Heart right ventricle (tissue), 16 donors: ENCODE results near the gene TBC1D19. TPM values are rescaled to one million over a fixed set of nuclear protein-coding genes. Genes with fewer than 3 reads are reported as not detected.

Experiments used
- ATAC-seq, 8 donors: fragments of 200-7000 bp; cut with Tn5 transposase; one replicate each; pipeline ENCODE4 v1.9.1; 2020; ENCODE audit warnings: mild to moderate bottlenecking in 8 of 8, moderate library complexity in 8 of 8, moderate number of reproducible peaks in 1 of 8
- DNase-seq, 2 donors: peaks; one replicate each; pipeline ENCODE4 v3.0.0-alpha.2; 2020
- H3K27ac ChIP-seq, 10 donors: fragments of 200-600 bp; sonication (generic) in 2 of 10; one replicate each; pipeline versions ENCODE4 v1.5.0 to v1.8.0; 2020 to 2022; ENCODE audit warnings: mild to moderate bottlenecking in 3 of 10
- H3K27me3 ChIP-seq, 7 donors: fragments of 200-600 bp; one replicate each; pipeline ENCODE4 v1.8.0; 2021 to 2022; ENCODE audit warnings: mild to moderate bottlenecking in 2 of 7
- H3K36me3 ChIP-seq, 9 donors: fragments of 200-600 bp; sonication (generic) in 1 of 9; one replicate each; pipeline versions ENCODE4 v1.5.0 to v1.8.0; 2020 to 2022; ENCODE audit warnings: mild to moderate bottlenecking in 2 of 9
- H3K4me1 ChIP-seq, 9 donors: fragments of 200-600 bp; sonication (generic) in 1 of 9; one replicate each; pipeline versions ENCODE4 v1.5.0 to v1.8.0; 2020 to 2022; ENCODE audit warnings: mild to moderate bottlenecking in 4 of 9
- H3K4me3 ChIP-seq, 10 donors: fragments of 200-600 bp; sonication (generic) in 2 of 10; one replicate each; pipeline versions ENCODE4 v1.5.0 to v1.8.0; 2020 to 2022; ENCODE audit warnings: mild to moderate bottlenecking in 7 of 10, moderate library complexity in 2 of 10
- H3K9me3 ChIP-seq, 11 donors: fragments of 200-600 bp in 10 of 11; sonication (generic) in 2 of 11; one replicate each; pipeline versions ENCODE4 v1.5.0 to v1.8.0; 2013 to 2022; ENCODE audit warnings: mild to moderate bottlenecking in 2 of 11, control low read depth in 1 of 11, moderate library complexity in 1 of 11
- CTCF ChIP-seq, 9 donors: fragments of 200-600 bp; sonication (generic) in 2 of 9; IDR thresholded peaks; one replicate each; pipeline versions ENCODE4 v1.5.0 to v1.8.0; 2021 to 2022; ENCODE audit warnings: antibody characterized with exemption in 9 of 9, mild to moderate bottlenecking in 5 of 9, moderate library complexity in 1 of 9
- WGBS, 2 donors: extraction: QIAGEN DNeasy Blood & Tissue Kit; methylation state at CpG; one replicate each; pipeline ENCODE4 v1.1.7; 2013; ENCODE audit warnings: inconsistent platforms in 1 of 2; 5-methylcytosine and 5-hydroxymethylcytosine counted together
- intact Hi-C, 10 donors: fragments of 100-400 bp; cut with DNase I; formaldehyde crosslinking; loops; one replicate each; pipeline versions ENCODE4 v1.11.1 to v1.14.2; 2022
- polyA plus RNA-seq, 2 donors: library from polyadenylated mRNA; stranded (reverse); fragments of 200-250 nt; gene quantifications; one replicate each; pipeline ENCODE4 v1.2.3, GENCODE V29; 2013
- total RNA-seq, 10 donors: library from RNA; stranded (reverse); fragmentation: NEBNext Ultra II Directional in 3 of 10; extraction: Animal tissue kit (Norgen Biotek cat#: 25700) in 3 of 10; gene quantifications; one replicate each; pipeline versions ENCODE4 v1.2.1 to v1.2.4, GENCODE V29; 2021 to 2023
- donor health status: Arrhythmogenic right ventricular cardiomyopathy.
- donor health status: ischemic (EF 13 %, LVEDD 7.1; RV severe dilation, severe dysfunction).
- donor health status: healthy with polysubstance abuse.
- donor health status: DM: no; HTN: yes; CAD: no.
- donor health status: DM: no; HTN: no; CAD: no.
- donor health status: ischemic (EF 25% LVEDD 6.9; RV normal size, moderate dysfunction).
- donor health status: ischemic (EF 25% LVEDD 5.7; RV mildly dilated, moderate dysfunction).
- donor health status: healthy.
- donor health status: DM: yes; HTN: yes; CAD: no.
- donor health status: Ischemic cardiomyopathy.
- donor health status: ischemic (EF 35%, LVEDD 5.7; RV mildly dilated, moderate dysfunction).
- donor health status: nonischemic (EF 11% LVEDD 7.7; RV severe dilation, severe dysfunction).
- donor health status: DM: yes; HTN: yes; CAD: no.
- donor health status: PGD.
- donor health status: ischemic (EF 29% LVEDD 5.4; RV normal size, mild dysfunction).
- donor health status: nonischemic (EF 23%, LVEDD 6.1; RV moderate dilation, normal function).

TBC1D19 gene
- total and polyA plus RNA-seq, 12 donors: 1.6 to 10.7 (median 9.4) TPM

DNA sequence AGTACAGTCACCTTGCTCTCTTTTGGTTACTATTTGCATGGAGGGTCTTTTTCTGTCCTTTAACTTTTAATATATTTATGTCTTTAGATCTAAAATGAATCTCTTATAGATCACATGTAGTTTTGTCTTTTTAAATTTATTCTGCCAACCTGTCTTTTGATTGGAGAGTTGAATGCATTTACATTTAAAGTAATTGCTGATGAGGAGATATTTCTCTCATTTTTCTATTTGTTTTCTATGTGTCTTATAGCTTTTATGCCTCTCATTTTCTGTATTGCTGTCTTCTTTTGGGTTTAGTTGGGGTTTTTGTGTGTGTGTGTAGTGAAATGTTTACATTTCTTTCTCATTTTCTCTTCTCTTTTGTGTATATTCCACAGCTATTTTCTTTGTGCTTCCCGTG lies 123.5 kb downstream of the TBC1D19 start:
- Histone ChIP-seq H3K27ac (no peak overlapping the region), H3K27me3 (no peaks in the 10 kb centered on the region), H3K4me3 (no peak overlapping the region), H3K9me3 (peaks cover 0 to 15% (median 0%) of the 10 kb centered on the region in 11 donors), H3K36me3 (no peaks in the 10 kb centered on the region), H3K4me1 (peaks cover 0 to 6% (median 0%) of the 10 kb centered on the region in 9 donors)
- intact Hi-C loops: no loop called here
- ATAC-seq (no peak), DNase-seq (no peak)
- WGBS, 2 donors: 97 to 100% methylated on average over 1 of the region's 1 CpG
- TF ChIP-seq CTCF (IDR thresholded peaks at IDR 0.05): no peak

- Histone ChIP-seq H3K36me3 (no peaks in the 10 kb centered on the region), H3K9me3 (peaks cover 0 to 15% (median 0%) of the 10 kb centered on the region in 11 donors), H3K27me3 (no peaks in the 10 kb centered on the region), H3K4me1 (peaks cover 0 to 6% (median 0%) of the 10 kb centered on the region in 9 donors), H3K27ac (no peak overlapping the region), H3K4me3 (no peak overlapping the region)
- DNase-seq (no peak), ATAC-seq (no peak)
- 75 to 84% methylated on average over 2 of the region's 2 CpGs for WGBS, 2 donors
- intact Hi-C loops: no loop called here
- TF ChIP-seq CTCF (IDR thresholded peaks at IDR 0.05): no peak
These were observed 125.4 kb downstream of the TBC1D19 start for GRCh38 chr4:26709246-26709645.

DNA sequence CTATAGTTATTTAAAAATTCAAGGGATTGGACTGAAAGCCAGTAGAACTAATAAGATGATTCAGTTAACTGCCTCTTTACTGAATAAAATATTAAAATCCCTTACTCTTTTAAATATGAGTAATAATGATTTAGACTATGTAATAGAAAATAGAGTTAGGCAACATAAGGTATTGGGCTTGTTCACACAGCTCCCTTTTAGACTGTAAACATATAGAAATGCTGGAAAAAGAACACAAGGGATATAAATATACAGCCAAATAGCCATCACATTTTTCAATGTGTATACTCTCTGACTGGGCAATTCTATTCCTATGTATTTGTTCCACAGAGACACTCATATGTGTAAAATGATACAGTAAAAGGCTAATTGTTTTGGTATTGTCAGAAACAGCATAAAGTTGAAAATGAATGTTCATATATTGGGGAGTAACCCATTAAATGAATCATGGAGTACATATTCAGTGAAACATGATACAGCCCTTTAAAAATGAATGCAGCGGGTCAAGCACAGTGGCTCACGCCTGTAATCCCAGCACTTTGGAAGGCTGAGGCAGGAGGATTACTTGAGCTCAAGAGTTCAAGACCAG lies 129.8 kb downstream of the TBC1D19 start:
- no peak overlapping the region for H3K27ac ChIP-seq
- H3K4me1 ChIP-seq: peaks cover 0 to 6% (median 0%) of the 10 kb centered on the region in 9 donors
- no peak for DNase-seq
- ATAC-seq: no peak
- no peak for TF ChIP-seq CTCF (IDR thresholded peaks at IDR 0.05)
- H3K4me3 ChIP-seq: no peak overlapping the region
- peaks cover 0 to 3% (median 0%) of the 10 kb centered on the region in 11 donors for H3K9me3 ChIP-seq
- H3K36me3 ChIP-seq: no peaks in the 10 kb centered on the region
- intact Hi-C loops: loop anchor here in 2 of 10 donors (10.0 kb wide), 1 partner anchor 249 kb away; no protein-coding TSS in a partner anchor
- 96 to 97% methylated on average over 2 of the region's 2 CpGs for WGBS, 2 donors
- H3K27me3 ChIP-seq: no peaks in the 10 kb centered on the region

- no peak for TF ChIP-seq CTCF (IDR thresholded peaks at IDR 0.05)
- H3K27me3 ChIP-seq: no peaks in the 10 kb centered on the region
- H3K4me3 ChIP-seq: no peak overlapping the region
- WGBS, 2 donors: 100% methylated on average over 1 of the region's 1 CpG
- no peaks in the 10 kb centered on the region for H3K9me3 ChIP-seq
- H3K36me3 ChIP-seq: no peaks in the 10 kb centered on the region
- ATAC-seq (no peak), DNase-seq (no peak)
- H3K4me1 ChIP-seq: no peaks in the 10 kb centered on the region
- intact Hi-C loops: loop anchor here in 4 of 10 donors (5.0 to 10.0 kb wide), 3 partner anchors 251 to 258 kb away; no protein-coding TSS in a partner anchor
- H3K27ac ChIP-seq: no peak overlapping the region
These were observed 131.9 kb downstream of the TBC1D19 start for GRCh38 chr4:26715636-26716242.
